HG02943 (cell line): ENCODE results near the gene ORC3.
A peak's percentile ranks its signal among the peaks of the same experiment; 100 is the strongest.
"Not testable (repeated sequence)": the region's sequence is repeated elsewhere in the genome, so short reads cannot be mapped to it uniquely, and the experiment has no call there.

ENCODE experiments used
- ATAC-seq: cut with Tn5 transposase; IDR thresholded peaks from one replicate; pipeline ENCODE4 v1.9.1; 2021; ENCODE audit warnings: mild to moderate bottlenecking, low read depth, moderate library complexity; ENCODE audit not compliant: unreplicated experiment

The ORC3 gene

DNA sequence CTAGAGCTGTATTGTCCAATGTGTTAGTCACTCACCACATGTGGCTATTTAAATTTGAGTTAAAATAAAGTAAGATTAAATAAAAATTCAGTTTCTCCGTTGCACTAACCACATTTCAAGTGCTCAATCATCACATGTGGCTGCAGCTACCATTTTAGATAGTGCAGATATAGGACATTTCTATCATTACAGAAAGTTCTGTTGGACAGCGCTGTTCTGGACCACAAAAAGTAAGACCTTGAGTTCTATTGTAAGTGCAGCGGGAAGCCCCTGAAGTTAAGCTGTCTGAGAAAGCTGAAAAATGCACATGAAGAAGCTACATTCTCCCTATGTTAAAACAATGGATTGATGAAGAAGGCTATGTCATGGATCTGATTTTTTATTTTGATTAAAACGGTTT, 1.1 kb downstream of the ORC3 start:
- ATAC-seq, result no peak

DNA sequence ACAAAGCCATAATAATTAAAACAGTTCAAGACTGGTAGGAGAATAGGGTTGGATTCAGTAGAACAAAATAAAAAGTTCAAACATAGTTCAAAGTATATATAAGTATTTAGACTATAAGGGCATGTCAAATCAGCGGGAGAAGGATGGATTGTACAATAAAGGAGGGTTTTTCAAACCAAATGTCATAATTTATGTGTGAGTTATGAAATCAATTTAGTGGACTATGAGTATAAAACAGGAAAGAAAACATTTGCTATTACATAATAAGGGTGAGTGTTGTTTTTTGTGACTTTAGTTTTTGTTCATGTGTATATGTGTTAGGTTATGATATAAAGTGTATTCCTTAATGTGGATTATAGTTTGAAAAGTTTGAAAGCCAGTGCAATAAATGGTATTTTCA, 10.6 kb downstream of the ORC3 start:
- no peak for ATAC-seq

DNA sequence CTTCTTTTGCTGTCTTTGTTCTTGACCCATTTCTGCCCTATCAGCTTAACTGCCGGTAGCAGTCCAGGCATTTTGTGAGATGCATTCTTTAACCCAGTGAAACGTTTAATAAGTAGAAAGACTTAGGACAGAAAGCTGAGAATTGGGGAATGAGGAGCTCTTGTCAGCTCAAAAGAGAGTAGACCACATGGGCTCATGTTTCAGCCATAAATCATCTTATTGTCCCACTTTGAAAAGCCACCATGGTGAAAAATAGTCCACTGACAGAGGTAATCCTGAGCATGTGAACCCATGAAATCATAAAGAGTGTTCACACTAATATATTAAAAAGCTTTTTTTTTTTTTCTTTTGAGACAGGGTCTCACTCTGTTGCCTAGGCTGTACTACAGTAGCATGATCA, 16.3 kb downstream of the ORC3 start:
- ATAC-seq, result no peak

DNA sequence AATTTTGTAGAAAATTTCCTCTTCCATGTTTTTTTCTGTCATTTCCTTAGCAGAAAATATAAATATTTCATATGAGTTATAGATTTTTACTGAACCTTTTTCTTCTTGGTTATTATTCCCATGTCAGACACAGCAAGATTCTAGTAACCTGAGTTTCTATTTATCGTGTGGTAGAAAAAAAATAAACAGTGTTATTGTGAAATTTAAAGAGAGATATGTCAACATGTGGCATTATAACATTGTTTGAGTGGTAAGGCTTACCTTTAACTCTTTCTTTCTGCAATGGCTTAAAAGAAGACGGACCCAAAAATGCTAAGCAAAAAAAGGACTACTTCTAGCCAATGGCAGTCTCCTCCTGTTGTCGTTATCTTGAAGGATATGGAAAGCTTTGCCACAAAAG, 18.9 kb downstream of the ORC3 start:
- no peak for ATAC-seq

DNA sequence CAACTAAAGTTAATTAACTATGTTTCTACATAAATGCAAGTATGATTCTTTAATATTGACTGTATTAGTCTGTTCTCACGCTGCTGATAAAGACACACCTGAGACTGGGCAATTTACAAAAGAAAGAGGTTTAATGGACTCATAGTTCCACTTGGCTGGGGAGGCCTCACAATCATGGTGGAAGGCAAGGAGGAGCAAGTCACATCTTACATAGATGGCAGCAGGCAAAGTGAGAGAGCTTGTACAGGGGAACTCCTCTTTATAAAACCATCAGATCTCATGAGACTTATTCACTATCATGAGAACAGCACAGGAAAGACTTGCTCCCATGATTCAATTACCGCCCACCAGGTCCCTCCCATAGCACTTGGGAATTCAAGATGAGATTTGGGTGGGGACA, 23.1 kb downstream of the ORC3 start:
- ATAC-seq, result not testable (repeated sequence)

DNA sequence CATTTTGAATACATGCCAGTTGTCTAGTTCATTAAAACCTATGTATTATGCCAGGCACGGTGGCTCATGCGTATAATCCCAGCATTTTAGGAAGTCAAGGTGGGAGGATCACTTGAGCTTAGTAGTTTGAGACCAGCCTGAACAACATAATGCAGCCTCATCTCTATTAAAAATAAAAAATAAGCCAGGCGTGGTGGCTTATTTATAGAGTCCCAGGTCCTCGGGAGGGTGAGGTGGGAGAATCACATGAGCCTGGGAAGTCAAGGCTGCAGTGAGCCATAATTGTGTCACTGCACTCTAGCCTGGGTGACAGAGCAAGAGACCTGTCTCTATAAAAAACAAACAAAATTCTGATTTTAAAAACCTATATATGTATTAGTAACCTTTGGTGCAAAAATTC, 27.5 kb downstream of the ORC3 start:
- ATAC-seq, result no peak

DNA sequence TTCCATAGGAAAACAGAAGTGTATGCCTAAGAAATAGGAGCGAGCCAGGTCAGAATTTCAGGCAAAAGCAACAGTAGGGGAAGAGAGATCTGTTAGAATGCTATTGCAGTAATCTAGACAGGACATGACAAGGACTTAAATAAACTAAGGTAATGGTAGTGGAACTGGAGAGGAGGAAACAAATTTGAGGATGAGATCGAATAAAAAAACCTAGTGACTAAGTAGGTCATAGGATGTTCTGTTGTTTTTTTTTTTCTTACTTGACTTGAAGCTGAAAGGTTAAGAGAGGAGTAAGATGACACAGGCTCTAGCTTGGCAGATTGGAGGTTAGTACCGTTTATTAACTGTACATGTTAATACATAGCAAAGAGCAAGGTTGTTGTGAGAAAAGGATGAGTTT, 28.6 kb downstream of the ORC3 start:
- ATAC-seq, result no peak

DNA sequence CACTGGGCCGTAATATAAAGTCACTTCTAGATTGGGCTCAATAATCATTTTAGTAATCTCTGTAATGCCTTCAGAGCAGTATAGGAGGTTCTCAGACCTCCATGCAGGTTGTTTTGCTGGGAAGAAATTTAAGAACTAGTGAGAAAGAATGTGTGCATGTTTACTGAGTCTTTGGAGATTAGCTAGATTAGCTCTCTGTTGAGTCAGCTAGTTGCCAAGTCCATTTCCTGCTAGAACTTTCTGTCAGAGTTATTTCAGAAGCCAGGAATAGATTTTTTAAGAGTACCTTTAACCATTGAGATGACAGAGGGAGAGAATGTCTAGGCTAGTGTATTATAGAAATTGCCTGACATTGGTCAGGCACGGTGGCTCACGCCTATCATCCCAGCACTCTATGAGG, 33.3 kb downstream of the ORC3 start:
- no peak for ATAC-seq

DNA sequence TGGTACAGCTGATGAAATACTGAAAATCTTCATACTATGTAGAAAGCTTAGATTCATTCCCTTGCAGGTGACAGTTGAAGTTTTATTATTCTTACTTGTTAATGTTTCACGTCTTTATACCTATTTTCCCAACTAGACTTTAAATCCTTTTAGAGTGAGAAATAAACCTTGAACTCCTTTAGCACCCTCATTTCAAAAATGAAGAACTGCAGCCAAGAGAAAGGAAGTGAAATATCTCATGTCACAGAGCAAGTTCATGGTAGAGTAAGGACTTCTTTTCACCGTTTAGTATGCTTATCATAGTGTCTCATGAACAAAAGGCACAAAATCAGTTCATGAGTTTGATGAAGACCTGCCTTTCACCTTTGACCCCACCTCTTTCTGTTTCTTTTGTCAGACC, 38.5 kb downstream of the ORC3 start:
- ATAC-seq, result no peak

DNA sequence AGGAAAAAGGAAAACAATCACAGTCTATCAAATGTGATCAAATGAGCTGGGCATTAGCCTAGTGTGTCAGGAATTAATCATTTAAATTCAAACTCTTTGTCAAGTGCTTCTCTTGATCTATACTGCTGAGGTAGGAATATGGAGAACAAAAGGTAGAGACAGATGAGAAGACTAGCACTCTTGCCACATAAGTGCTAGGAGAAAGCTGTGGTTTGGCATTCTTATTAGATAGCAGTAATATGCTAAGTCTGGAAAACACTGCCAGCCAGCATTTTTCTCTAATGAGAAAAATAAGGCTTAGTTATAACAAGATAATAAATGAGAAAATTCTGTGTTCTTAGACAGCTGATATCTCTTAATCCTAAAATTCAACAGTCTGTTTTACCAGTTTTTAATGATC, 38.9 kb downstream of the ORC3 start:
- no peak for ATAC-seq

DNA sequence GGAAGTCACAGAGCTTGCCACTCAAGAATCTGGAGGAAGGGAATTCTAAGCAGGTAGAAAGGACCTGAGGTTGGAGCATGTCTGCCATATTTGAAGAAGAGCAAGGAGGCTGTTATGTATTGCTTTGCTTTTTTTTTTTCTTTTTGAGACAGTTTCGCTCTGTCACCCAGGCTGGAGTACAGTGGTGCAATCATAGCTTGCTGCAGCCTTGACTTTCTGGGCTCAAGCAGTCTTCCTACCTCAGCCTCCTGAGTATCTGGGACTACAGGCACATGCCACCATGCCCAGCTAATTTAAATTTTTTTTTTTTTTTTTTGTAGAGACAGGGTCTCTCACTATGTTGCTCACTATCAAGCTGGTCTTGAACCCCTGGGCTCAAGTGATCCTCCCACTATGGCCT, 40.8 kb downstream of the ORC3 start:
- ATAC-seq, result no peak

DNA sequence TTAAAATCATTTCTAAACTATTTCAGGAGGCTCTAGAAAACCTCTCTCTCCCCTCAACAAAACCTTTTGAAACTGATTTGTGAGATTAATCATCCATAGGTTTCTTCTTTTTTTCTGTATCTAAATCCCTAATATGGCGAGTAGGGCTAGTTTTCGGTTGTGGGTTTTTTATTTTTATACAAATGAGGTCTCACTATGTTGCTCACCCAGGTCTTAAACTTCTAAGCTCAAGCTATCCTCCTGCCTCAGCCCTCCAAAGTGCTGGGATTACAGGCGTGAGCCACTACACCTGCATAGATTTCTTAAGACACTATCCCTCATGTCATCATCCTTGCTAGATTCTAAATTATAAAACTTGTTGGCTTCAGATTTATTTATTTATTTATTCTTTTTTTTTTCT, 43.9 kb downstream of the ORC3 start:
- ATAC-seq, result no peak

DNA sequence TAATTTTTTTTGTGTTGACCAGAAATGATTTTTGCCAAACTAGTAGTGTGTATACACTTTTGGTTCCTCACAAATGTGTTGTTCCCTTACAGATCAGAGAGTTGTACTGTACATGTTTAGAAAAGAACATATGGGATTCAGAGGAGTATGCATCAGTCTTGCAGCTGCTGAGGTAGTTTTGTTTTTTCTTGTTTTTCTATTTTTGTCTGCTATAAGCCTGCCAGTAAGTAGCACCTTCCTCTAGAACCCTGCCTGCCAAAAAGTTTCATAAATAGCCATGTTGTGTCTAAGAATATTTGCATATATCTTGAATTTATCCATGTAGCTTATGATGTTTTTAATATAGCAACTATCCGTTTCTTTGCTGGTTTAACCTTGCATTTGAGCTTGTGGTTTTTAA, 46.4 kb downstream of the ORC3 start:
- ATAC-seq, result no peak

DNA sequence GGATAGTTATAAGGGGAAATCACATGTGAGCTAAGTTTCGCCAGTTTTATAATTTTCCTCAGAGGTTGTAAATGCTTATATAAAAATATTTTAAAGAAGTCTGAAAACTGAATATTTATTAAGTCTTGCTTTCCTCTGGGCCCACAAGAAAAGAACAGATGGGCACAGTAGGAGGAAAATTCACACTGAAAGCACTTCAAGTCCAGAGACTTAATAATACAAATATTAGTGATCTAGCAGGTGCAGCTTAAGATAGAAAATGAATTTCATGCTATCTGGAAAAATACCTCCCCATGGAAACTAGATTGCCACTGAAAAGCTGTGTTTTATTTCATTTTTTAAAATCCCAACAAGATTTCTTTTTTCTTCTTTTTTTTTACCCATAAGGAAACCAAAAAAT, 47.2 kb downstream of the ORC3 start:
- no peak for ATAC-seq

DNA sequence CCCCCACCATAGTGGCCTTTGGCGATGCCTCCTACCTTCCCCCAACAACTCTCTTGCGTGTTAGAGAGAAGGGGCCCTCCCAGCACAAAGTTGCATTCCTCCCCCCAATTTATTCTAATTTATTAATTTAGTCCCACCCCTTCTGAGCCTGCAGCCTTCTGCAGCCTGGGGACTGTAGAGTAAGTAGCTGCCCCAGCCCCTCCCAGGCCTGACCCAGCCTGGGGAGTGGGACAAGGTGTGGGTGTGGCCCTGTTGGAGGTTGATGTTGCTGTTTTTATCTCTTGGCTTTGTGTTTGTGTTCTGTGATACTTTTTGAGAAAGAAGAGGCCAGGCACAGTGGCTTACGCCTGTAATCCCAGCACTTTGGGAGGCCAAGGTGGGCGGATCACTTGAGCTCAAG, 49.4 kb downstream of the ORC3 start:
- no peak for ATAC-seq

DNA sequence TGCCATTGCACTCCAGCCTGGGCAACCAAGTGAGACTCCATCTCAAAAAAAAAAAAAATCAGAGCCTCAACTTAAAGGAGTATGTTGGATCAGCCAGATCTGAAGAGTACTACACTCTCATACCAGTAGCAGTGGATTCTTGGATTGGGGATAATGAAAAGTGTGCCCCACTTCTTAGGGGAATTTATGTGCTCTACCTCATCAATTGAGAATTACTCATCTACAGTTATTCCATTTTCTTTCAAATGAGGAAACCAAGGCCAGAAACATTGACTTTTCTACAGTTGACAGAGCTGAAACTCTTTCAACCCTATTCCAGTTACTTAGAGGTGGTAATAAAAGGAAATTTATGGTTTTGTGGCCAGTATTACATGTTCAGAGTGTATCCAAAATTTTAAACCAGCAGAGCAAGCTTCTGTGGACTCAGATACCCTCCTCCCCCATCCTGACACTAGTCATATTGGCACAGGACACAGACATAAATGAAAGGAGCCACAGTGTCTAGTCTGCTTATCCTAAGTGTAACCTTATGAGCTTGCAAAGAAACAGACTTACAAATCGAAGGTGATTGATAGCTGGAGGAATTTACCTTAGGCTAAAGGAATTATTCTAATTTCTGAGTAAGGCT, 51.2 kb downstream of the ORC3 start:
- ATAC-seq, result no peak

DNA sequence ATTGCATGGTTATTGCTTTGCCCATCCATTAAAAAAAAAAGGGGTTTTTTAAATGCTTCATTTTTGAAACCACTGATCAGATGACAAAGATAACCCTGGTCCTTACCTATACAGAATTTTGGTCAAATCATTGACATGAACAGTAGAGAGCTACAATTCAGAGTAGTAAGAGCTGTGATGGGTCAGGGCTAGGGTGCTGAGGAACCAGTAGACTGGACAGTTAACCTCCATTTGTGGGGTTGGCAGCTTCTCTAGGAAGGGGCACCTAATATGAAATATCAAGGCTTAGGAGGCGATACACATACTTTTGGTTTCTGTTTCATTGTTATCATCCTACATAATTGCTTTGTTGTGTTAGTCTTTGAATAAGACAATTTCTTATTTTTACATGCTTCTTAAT, 55.1 kb downstream of the ORC3 start:
- ATAC-seq, result no peak

DNA sequence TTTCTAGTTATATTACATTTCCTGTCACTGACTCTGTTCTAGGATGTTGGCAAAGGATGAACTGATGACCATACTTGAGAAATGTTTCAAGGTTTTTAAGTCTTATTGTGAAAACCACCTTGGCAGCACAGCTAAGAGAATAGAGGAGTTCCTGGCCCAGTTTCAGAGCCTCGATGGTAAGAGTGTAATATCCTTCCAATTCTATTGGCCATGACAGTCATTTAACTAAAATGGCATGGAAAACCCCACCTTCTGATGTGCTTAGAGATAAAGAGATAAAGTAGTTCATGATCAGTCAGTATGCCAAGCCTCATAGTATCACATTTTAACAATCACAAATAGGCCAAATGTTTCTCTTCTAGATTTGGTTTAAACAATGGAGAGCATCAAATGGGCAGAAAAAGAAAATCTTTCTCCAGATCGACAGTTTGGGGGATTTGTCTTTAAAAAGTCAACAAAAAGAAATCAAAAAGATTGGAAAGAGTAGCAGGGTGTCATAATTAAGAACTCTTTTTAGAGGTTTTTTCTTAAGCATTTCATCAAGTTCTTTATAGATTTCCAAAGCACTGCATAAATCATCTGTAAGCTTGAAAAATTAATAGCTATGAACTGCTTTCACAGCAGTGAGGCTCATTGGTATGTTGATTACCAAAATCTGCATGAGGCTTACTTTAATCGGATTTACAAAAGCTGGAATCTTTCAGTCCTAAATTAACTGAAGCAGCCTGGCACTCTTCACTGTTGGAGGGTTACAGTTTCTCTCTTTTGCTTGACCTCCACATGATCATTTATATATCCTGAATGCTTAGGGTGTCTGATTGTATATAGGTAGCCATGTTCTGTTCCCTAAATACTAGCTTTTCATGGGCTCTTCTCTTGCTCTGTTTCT, 63.4 kb downstream of the ORC3 start:
- no peak for ATAC-seq

DNA sequence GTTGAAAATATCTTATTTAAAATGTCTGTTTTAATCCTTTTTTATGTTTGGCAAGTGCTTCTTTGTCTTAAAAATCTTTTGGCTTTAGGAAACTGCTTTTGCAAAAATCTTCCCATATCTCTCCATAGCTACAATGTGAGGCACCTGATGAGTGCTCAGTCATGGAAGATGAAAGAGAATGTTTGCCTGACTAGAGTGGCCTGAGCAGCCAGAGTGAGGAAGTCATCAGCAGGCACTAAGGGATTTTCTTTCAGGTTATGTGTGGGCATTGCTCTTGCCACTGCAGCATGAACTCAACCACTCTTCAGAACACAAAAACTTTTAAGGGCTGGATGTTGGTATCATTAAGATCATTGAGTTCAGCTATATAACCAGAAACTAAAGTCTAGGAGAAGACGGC, 64.2 kb downstream of the ORC3 start:
- ATAC-seq, result no peak

DNA sequence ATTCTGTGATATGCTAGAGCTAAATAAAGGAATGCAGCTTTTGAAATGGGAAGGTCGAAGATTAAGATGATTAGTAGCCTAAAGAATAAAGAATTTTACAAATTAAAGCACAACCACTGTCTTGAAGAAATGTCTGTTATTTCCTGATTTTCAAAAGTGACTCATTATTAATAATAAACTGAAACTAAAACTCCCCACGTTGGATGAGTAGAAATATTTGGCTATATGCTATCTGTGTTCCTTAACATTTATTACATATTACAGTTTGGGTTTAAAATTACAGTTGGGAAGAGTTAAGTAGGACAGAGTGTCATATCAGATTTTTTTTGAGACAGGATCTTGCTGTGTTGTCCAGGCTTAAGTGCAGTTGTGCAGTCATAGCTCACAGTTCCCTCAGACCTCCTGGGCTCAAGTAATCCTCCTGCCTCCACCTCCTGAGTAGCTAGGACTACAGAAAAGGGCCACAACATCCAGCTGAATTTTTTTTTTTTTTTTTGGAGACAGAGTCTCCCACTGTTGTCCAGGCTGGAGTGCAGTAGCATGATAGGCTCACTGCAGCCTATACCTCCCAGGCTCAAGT, 65.0 kb downstream of the ORC3 start:
- no peak for ATAC-seq

DNA sequence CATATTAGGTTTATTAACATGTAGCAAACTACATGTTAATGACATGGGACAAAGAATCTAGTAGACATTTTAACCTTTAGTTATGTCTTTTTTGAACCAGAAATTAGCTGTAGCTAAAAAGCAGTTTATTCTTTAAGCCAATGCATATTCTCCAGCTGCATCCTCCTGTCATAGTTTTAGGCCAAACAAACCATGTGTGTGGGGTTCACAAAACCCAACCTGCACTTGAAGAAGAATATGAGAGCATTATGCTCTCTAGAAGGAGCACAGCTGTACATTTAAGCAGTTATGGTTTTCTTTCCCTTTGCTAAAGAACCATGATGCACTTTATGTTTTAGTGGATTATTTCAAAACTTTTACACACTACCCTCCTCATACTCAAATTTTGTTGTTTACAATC, 65.9 kb downstream of the ORC3 start:
- ATAC-seq, result no peak

DNA sequence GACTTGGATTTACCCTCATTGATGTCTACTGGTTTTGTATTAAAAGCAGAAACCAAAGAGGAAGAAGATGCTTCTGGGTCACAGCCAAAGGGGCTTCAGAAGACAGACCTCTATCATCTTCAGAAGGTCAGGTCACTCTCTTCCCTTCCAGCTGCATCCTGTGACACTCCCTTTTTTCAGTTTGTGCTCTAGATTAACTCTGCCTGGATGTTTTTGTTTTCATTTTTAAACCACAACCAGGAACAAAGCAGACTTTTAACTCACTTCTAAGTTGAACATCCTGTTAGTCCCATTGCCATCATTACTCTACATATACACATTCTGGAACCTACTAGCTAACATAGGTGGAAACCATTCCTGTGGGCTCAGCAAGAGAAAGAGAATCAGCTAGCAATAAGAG, 66.9 kb downstream of the ORC3 start:
- ATAC-seq, result peak; percentile 60
